NCI-H1417 (cell line): ENCODE data around the gene PLEKHH1.

ENCODE experiments used
- DNase-seq, 3 experiments: peaks; one replicate each; lab custom pipeline; 2025; lab: John Stamatoyannopoulos, UW

PLEKHH1 gene

GRCh38 chr14:67567654-67568053, 34.6 kb downstream of the PLEKHH1 start:
- DNase-seq = no peak

GRCh38 chr14:67569011-67569650, 36.0 kb downstream of the PLEKHH1 start:
- DNase-seq = no peak

- DNase-seq = no peak
Observed at GRCh38 chr14:67569651-67570290, 36.7 kb downstream of the PLEKHH1 start.

- no peak for DNase-seq
Observed at GRCh38 chr14:67570453-67570852, 37.4 kb downstream of the PLEKHH1 start.

- peak; percentile 25 to 72 (median 71) for DNase-seq
Observed at GRCh38 chr14:67571275-67571990, 38.3 kb downstream of the PLEKHH1 start.

GRCh38 chr14:67571991-67572323, 38.9 kb downstream of the PLEKHH1 start:
- no peak for DNase-seq

- DNase-seq = no peak
Observed at GRCh38 chr14:67572608-67573007, 39.5 kb downstream of the PLEKHH1 start.

- DNase-seq = no peak
Observed at GRCh38 chr14:67573228-67574010, 40.3 kb downstream of the PLEKHH1 start.

- no peak for DNase-seq
Observed at GRCh38 chr14:67574156-67574555, 41.1 kb downstream of the PLEKHH1 start.

- DNase-seq = no peak
Observed at GRCh38 chr14:67574806-67575205, 41.7 kb downstream of the PLEKHH1 start.

- no peak for DNase-seq
Observed at GRCh38 chr14:67575684-67576083, 42.6 kb downstream of the PLEKHH1 start.

GRCh38 chr14:67576216-67576955, 43.3 kb downstream of the PLEKHH1 start:
- no peak for DNase-seq

- DNase-seq = no peak
Observed at GRCh38 chr14:67577181-67577808, 44.2 kb downstream of the PLEKHH1 start.

- no peak for DNase-seq
Observed at GRCh38 chr14:67577909-67578749, 45.0 kb downstream of the PLEKHH1 start.

- DNase-seq = no peak
Observed at GRCh38 chr14:67579040-67579439, 46.0 kb downstream of the PLEKHH1 start.

GRCh38 chr14:67579636-67580035, 46.5 kb downstream of the PLEKHH1 start:
- DNase-seq = no peak

- DNase-seq = peak in 1 of 3 experiments; percentile 26
Observed at GRCh38 chr14:67580336-67581171, 47.5 kb downstream of the PLEKHH1 start.

- no peak for DNase-seq
Observed at GRCh38 chr14:67581643-67582042, 48.6 kb downstream of the PLEKHH1 start.

GRCh38 chr14:67582061-67582460, 49.0 kb downstream of the PLEKHH1 start:
- DNase-seq = no peak
